GM21737 (cell line): ENCODE measurements around the gene BEST1.
"Not testable (repeated sequence)": the region's sequence is repeated elsewhere in the genome, so short reads cannot be mapped to it uniquely, and the experiment has no call there.

Source experiments
- ATAC-seq: cut with Tn5 transposase; IDR thresholded peaks from one replicate; pipeline ENCODE4 v1.9.1; 2021; ENCODE audit warnings: mild to moderate bottlenecking, moderate library complexity; ENCODE audit not compliant: unreplicated experiment

The BEST1 gene

GRCh38 chr11:61947486-61948210 is 2.5 kb upstream of the BEST1 start:
- ATAC-seq = no peak

GRCh38 chr11:61948505-61948904 is 1.6 kb upstream of the BEST1 start:
- no peak for ATAC-seq

GRCh38 chr11:61949169-61950034 is 749 bp upstream of the BEST1 start:
- ATAC-seq = no peak

- no peak for ATAC-seq
These were observed 1.5 kb downstream of the BEST1 start for GRCh38 chr11:61951484-61952135.

- ATAC-seq = no peak
These were observed 2.7 kb downstream of the BEST1 start for GRCh38 chr11:61952882-61953281.

- not testable (repeated sequence) for ATAC-seq
These were observed 3.5 kb downstream of the BEST1 start for GRCh38 chr11:61953632-61954031.

GRCh38 chr11:61954106-61954850 is 4.1 kb downstream of the BEST1 start:
- no peak for ATAC-seq

GRCh38 chr11:61954851-61955421 is 4.8 kb downstream of the BEST1 start:
- no peak for ATAC-seq

GRCh38 chr11:61955422-61956135 is 5.4 kb downstream of the BEST1 start:
- ATAC-seq = no peak

GRCh38 chr11:61956191-61957020 is 6.3 kb downstream of the BEST1 start:
- ATAC-seq = no peak

- ATAC-seq = no peak
These were observed 7.0 kb downstream of the BEST1 start for GRCh38 chr11:61957021-61957770.

GRCh38 chr11:61958590-61958989 is 8.4 kb downstream of the BEST1 start:
- no peak for ATAC-seq

- no peak for ATAC-seq
These were observed 9.0 kb downstream of the BEST1 start for GRCh38 chr11:61959114-61959513.

GRCh38 chr11:61959678-61960077 is 9.5 kb downstream of the BEST1 start:
- ATAC-seq = no peak

- ATAC-seq = no peak
These were observed 10.4 kb downstream of the BEST1 start for GRCh38 chr11:61960532-61960931.

GRCh38 chr11:61961570-61962212 is 11.5 kb downstream of the BEST1 start:
- no peak for ATAC-seq

GRCh38 chr11:61962213-61963015 is 12.3 kb downstream of the BEST1 start:
- no peak for ATAC-seq
